Astrocyte (in vitro differentiated cells and primary cell): ENCODE data around the gene MAPKAPK2.

Experiments
- CTCF ChIP-seq: IDR thresholded peaks from 2 replicates; pipeline ENCODE4 v1.5.1; 2011; ENCODE audit warnings: low read depth, mild to moderate bottlenecking, inconsistent platforms, low read length, moderate library complexity; ENCODE audit not compliant: insufficient read depth
- EZH2 ChIP-seq: IDR thresholded peaks from 2 replicates; pipeline ENCODE4 v1.6.1; 2012; ENCODE audit warnings: mild to moderate bottlenecking, low read length, inconsistent platforms; ENCODE audit not compliant: insufficient read depth

GRCh38 chr1:206690516-206690915 is 5.8 kb downstream of the MAPKAPK2 start:
- TF ChIP-seq CTCF (no peak), EZH2 (no peak)
